Vagina (tissue), 2 donors: ENCODE measurements around the gene DHRS2.

Source experiments
- CTCF ChIP-seq, 3 experiments: fragments of 450-650 bp in 2 of 3; fragments of 200-600 bp in 1 of 3; sonication (generic) in 1 of 3; IDR thresholded peaks; one replicate each; pipeline ENCODE4 v1.5.1; 2017 to 2019; ENCODE audit warnings: antibody characterized with exemption in 3 of 3, mild to moderate bottlenecking in 2 of 3, moderate library complexity in 2 of 3
- POLR2A ChIP-seq, 2 donors: fragments of 450-650 bp; IDR thresholded peaks; one replicate each; pipeline ENCODE4 v1.6.1; 2017; ENCODE audit warnings: antibody characterized with exemption in 2 of 2, mild to moderate bottlenecking in 2 of 2, moderate library complexity in 2 of 2
- POLR2AphosphoS5 ChIP-seq, 2 donors: sonication (generic); formaldehyde crosslinking; IDR thresholded peaks; one replicate each; pipeline ENCODE4 v1.9.0; 2017; ENCODE audit warnings: antibody characterized with exemption in 2 of 2, mild to moderate bottlenecking in 2 of 2, low read depth in 1 of 2; ENCODE audit not compliant: insufficient read depth in 1 of 2

GRCh38 chr14:23633160-23633701 is 2.9 kb upstream of the DHRS2 start:
- TF ChIP-seq CTCF (IDR thresholded peaks at IDR 0.05) (no peak), POLR2AphosphoS5 (IDR thresholded peaks at IDR 0.05; ENCODE audit: insufficient read depth in 1 of 2, low read depth in 1 of 2) (no peak), POLR2A (IDR thresholded peaks at IDR 0.05) (no peak)
